GM18861 (cell line): Measurements from ENCODE around the gene PLD6.
"Not testable (repeated sequence)": the region's sequence is repeated elsewhere in the genome, so short reads cannot be mapped to it uniquely, and the experiment has no call there.

Source experiments
- ATAC-seq: cut with Tn5 transposase; IDR thresholded peaks from one replicate; pipeline ENCODE4 v1.9.1; 2021; ENCODE audit not compliant: unreplicated experiment

PLD6 gene

GRCh38 chr17:17201907-17202306 lies 4.2 kb downstream of the PLD6 start:
- no peak for ATAC-seq

DNA sequence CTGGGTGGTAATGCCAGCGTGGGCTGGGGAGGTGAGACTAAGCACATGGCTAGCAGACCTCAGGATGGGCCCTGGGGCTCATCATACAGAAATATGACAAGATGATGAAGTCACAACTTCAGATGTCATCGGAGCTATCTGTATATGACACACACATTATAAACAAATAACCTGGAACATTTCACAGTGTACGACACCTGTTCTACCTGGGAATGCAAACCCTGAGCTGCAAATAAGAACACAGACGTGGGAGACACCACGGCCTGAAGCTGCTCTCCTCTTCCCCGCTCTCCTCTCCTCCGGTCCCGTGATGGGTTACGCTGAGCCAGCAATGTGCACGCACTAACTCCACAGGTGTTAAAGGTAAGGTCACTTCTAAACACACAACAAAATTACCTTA lies 4.9 kb downstream of the PLD6 start:
- no peak for ATAC-seq

DNA sequence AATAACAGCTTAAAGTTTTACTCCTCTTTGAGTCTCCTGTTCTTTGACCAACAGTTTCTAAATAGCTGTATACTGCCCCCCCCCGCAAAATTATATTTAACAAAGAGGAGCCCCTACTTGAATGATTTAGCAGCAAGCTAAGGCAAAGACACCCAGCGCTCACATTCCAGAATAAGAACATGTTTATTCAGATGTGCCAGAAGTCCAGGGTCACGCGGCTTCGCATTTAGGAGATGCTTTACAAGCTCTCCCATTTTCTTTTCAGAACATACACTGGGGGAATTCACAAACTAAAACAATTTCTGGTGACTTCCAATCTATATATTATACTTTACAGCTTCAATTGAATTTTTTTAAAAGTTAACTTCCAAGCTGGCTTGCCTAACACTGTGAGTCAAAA lies 5.3 kb downstream of the PLD6 start:
- no peak for ATAC-seq

DNA sequence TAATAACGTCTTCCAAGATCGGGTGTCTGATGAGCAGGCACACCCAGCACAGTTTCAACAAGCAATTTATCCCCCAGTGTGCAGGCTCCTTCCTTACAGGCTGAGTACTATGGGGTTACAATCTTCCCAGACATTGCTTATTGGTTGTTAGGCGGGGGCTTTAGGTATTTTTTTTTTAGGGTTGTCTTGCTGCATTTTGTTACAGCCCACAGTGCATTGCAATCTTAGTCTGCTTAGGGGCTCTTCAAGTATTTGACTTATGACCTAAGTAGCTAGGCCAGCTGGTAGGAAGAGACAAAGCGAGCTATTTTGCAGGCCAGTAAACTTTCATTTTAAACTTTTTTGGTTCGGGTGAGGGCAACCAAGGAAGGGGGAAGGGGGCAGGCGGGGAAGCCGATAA lies 5.8 kb downstream of the PLD6 start:
- no peak for ATAC-seq

DNA sequence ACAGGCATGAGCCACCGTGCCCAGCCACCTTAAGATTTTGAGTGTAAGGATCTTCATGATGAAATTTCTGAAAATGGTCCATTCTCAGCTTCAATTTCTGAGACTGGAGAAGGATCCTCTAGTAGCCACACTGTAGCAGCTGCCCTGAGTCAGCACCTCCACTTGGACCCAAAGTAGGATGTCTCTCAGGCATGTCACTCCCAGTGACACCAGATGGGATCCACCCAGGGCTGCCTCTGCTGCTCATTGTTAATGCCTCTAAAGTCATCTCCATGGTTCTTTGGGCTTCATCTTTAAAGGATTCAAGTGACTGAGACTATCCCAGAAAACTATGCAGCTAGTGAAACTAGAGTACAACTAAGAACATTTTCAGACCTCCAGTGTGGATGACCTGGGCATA lies 7.9 kb downstream of the PLD6 start:
- ATAC-seq = no peak

DNA sequence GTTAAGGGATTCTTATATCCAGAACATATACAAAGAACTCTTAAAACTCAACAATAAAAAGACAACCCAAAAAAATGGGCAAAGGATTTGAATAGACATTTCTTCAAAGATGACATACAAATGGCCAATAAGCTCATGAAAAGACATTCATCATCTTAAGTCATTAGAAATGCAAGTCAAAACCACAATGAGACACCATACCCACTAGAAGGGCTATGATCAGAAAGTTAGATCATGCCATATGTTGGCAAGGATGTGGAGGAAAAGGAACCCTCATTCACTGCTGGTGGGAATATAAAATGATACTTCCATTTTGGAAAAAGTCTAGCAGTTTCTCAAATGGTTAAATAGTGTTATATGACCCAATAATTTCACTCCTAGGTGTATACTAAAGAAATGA lies 9.4 kb downstream of the PLD6 start:
- no peak for ATAC-seq

- not testable (repeated sequence) for ATAC-seq
Measured at GRCh38 chr17:17195466-17195865, 10.7 kb downstream of the PLD6 start.

DNA sequence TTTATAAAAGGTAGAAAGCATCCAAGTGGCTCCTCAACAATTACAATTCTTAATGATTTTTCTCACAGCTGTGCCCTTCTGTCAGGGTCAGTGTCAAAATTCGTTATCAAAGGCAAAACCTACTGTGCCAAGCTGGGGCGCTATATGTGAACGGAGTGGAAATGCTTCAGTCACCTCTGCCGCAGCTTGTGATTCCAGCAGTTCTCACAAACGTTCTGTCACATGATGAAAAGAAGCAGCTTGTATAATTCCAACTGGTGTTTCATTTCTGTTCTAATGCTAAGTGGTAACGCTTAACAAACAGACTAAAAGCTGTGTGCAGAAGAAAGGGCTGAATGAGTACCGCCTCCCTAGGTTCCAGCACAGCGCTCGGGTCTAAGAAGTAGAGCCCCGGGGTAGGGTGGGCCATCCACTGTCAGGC lies 14.2 kb downstream of the PLD6 start:
- ATAC-seq = no peak

- no peak for ATAC-seq
Measured at GRCh38 chr17:17191346-17191792, 14.8 kb downstream of the PLD6 start.

- ATAC-seq = no peak
Measured at GRCh38 chr17:17190188-17190587, 15.9 kb downstream of the PLD6 start.

DNA sequence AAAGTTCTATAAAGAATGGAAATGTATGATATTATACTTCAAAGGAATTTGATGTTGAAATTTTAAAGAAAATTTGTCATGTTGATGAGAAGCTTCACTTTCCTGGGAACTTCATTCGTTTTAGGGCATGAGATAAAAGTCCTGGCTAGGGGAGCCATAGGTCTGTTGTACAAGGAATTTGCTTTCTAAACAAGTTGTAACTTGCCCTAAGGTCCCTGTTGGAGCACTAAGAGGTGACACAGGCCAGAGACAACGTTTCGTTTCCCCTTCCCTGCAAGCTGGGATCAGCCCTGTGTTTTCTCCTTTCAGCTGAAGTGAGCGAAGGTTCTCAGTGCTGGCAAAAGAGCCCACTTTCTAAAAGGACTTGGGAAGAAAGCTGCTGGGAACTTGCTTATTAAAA lies 16.6 kb downstream of the PLD6 start:
- ATAC-seq = no peak

GRCh38 chr17:17188586-17188985 lies 17.5 kb downstream of the PLD6 start:
- ATAC-seq = no peak

GRCh38 chr17:17186551-17187505 lies 19.3 kb downstream of the PLD6 start:
- no peak for ATAC-seq

GRCh38 chr17:17186051-17186450 lies 20.1 kb downstream of the PLD6 start:
- ATAC-seq = no peak

GRCh38 chr17:17184985-17185757 lies 21.0 kb downstream of the PLD6 start:
- not testable (repeated sequence) for ATAC-seq

DNA sequence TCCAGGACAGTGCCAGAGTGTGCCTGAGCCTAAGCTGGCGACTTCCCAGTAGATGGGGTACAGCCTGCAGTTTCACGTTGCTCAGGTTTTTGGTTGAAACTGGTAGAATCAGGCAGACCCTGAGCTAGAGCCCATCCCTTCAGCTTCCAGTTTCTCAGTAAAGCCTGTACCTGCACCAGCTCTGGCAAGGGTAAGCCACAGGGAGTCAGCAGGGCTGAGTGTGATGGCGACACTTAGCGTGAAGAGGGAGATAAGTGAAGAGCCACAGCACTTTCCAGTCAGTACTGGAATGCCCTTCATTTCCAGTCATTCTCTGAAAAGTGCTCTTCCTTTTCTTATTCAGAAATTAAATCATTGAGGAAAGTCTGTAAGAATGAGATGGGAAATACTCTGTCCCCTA lies 22.4 kb downstream of the PLD6 start:
- ATAC-seq = no peak

- ATAC-seq = no peak
Measured at GRCh38 chr17:17182598-17183136, 23.5 kb downstream of the PLD6 start.

- no peak for ATAC-seq
Measured at GRCh38 chr17:17181666-17182597, 24.2 kb downstream of the PLD6 start.

GRCh38 chr17:17180741-17181525 lies 25.2 kb downstream of the PLD6 start:
- ATAC-seq = no peak

DNA sequence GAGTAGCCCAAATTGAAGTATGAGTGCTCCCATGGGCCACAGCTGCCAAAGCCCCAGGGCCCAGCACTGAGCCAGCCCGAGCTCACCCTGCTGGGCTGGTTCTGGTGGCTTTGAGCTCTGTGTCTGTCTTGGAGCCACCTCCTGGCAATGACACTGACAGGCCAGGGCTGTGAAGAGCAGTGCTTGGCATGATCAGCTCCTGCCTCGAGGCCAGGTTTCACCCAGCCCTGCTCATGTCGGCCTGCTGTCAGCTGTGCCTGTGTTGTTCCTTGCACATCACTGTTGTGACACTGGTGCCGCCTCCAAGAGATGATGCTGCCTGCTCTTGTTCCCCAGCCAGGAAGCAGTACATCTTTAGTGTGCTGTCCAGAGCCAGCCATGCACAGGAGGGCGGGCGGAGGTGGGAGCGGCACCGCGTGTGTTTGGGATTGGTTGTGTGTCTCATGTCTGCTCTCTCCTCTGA lies 26.0 kb downstream of the PLD6 start:
- no peak for ATAC-seq
